ENCODE results near the gene ATP6V0A4. TPM values are rescaled to one million over a fixed set of nuclear protein-coding genes. Genes with fewer than 3 reads are reported as not detected.
"Not testable (repeated sequence)": the region's sequence is repeated elsewhere in the genome, so short reads cannot be mapped to it uniquely, and the experiment has no call there.

Gene ATP6V0A4
- total RNA-seq, 2 donors from 2014 or later: not detected

- intact Hi-C loops (cut with DNase I, micrococcal nuclease); ATAC-seq: not testable (repeated sequence)
These were observed 13.3 kb upstream of the ATP6V0A4 start for GRCh38 chr7:138811327-138811726.

GRCh38 chr7:138809346-138809745 lies 11.3 kb upstream of the ATP6V0A4 start:
- intact Hi-C loops (cut with DNase I, micrococcal nuclease): no loop called here
- ATAC-seq: no peak
- DNase-seq: no peak

More at GRCh38 chr7:138811327-138811726, 13.3 kb upstream of the ATP6V0A4 start:
- DNase-seq: not testable (repeated sequence)

- intact Hi-C loops (cut with DNase I, micrococcal nuclease): no loop called here
- no peak for DNase-seq
- no peak for ATAC-seq
These were observed 6.6 kb upstream of the ATP6V0A4 start for GRCh38 chr7:138804618-138805017.

GRCh38 chr7:138802706-138803105 lies 4.7 kb upstream of the ATP6V0A4 start:
- no peak for ATAC-seq
- no peak for DNase-seq
- intact Hi-C loops (cut with DNase I, micrococcal nuclease): no loop called here

GRCh38 chr7:138801256-138801655 lies 3.3 kb upstream of the ATP6V0A4 start:
- intact Hi-C loops (cut with DNase I, micrococcal nuclease): no loop called here
- DNase-seq: no peak

GRCh38 chr7:138799336-138800000 lies 1.5 kb upstream of the ATP6V0A4 start:
- no peak for DNase-seq
- peak; percentile 40 for ATAC-seq
- intact Hi-C loops (cut with DNase I, micrococcal nuclease): no loop called here

More at GRCh38 chr7:138801256-138801655, 3.3 kb upstream of the ATP6V0A4 start:
- ATAC-seq: no peak

GRCh38 chr7:138798836-138799235 lies 840 bp upstream of the ATP6V0A4 start:
- intact Hi-C loops (cut with DNase I, micrococcal nuclease): no loop called here
- DNase-seq: no peak
- ATAC-seq: no peak

- DNase-seq; intact Hi-C loops (cut with DNase I, micrococcal nuclease); ATAC-seq: not testable (repeated sequence)
These were observed 950 bp downstream of the ATP6V0A4 start for GRCh38 chr7:138797046-138797445.

GRCh38 chr7:138796038-138796615 lies 1.9 kb downstream of the ATP6V0A4 start:
- ATAC-seq: no peak
- intact Hi-C loops (cut with DNase I, micrococcal nuclease): no loop called here

GRCh38 chr7:138785587-138786437 lies 12.2 kb downstream of the ATP6V0A4 start:
- no peak for DNase-seq
- intact Hi-C loops (cut with DNase I, micrococcal nuclease): no loop called here
- ATAC-seq: no peak

More at GRCh38 chr7:138796038-138796615, 1.9 kb downstream of the ATP6V0A4 start:
- DNase-seq: no peak

GRCh38 chr7:138784692-138785091 lies 13.3 kb downstream of the ATP6V0A4 start:
- DNase-seq: no peak
- intact Hi-C loops (cut with DNase I, micrococcal nuclease): no loop called here
- ATAC-seq: no peak

- ATAC-seq (no peak), DNase-seq (no peak)
- intact Hi-C loops (cut with DNase I, micrococcal nuclease): no loop called here
These were observed 17.0 kb downstream of the ATP6V0A4 start for GRCh38 chr7:138781004-138781403.

GRCh38 chr7:138776166-138776833 lies 21.7 kb downstream of the ATP6V0A4 start:
- ATAC-seq (peak; percentile 54), DNase-seq (no peak)
- intact Hi-C loops (cut with DNase I, micrococcal nuclease): no loop called here

- DNase-seq (no peak), ATAC-seq (no peak)
These were observed 24.2 kb downstream of the ATP6V0A4 start for GRCh38 chr7:138773817-138774216.

GRCh38 chr7:138773176-138773575 lies 24.8 kb downstream of the ATP6V0A4 start:
- ATAC-seq (no peak), DNase-seq (no peak)
- intact Hi-C loops (cut with DNase I, micrococcal nuclease): no loop called here

More at GRCh38 chr7:138773817-138774216, 24.2 kb downstream of the ATP6V0A4 start:
- intact Hi-C loops (cut with DNase I, micrococcal nuclease): no loop called here

GRCh38 chr7:138770904-138771303 lies 27.1 kb downstream of the ATP6V0A4 start:
- DNase-seq: no peak
- intact Hi-C loops (cut with DNase I, micrococcal nuclease): no loop called here
- no peak for ATAC-seq

- ATAC-seq (no peak), DNase-seq (no peak)
- intact Hi-C loops (cut with DNase I, micrococcal nuclease): no loop called here
These were observed 29.8 kb downstream of the ATP6V0A4 start for GRCh38 chr7:138768241-138768640.

GRCh38 chr7:138756591-138757242 lies 41.3 kb downstream of the ATP6V0A4 start:
- DNase-seq (no peak), ATAC-seq (no peak)
- intact Hi-C loops (cut with DNase I, micrococcal nuclease): no loop called here

Data from left colon (tissue), 2 donors.